HG02938 (cell line): Measurements from ENCODE around the gene ZNF407.

Experiments
- ATAC-seq: cut with Tn5 transposase; IDR thresholded peaks from one replicate; pipeline ENCODE4 v1.9.1; 2021; ENCODE audit warnings: mild to moderate bottlenecking, moderate library complexity; ENCODE audit not compliant: unreplicated experiment

The ZNF407 gene

GRCh38 chr18:75108579-75109318 lies 511.1 kb downstream of the ZNF407 start:
- ATAC-seq = no peak

- ATAC-seq = no peak
Measured at GRCh38 chr18:75109319-75109691, 511.6 kb downstream of the ZNF407 start.

- ATAC-seq = no peak
Measured at GRCh38 chr18:75109819-75110218, 512.1 kb downstream of the ZNF407 start.

- ATAC-seq = no peak
Measured at GRCh38 chr18:75110311-75110710, 512.6 kb downstream of the ZNF407 start.

GRCh38 chr18:75110846-75111415 lies 513.3 kb downstream of the ZNF407 start:
- no peak for ATAC-seq

GRCh38 chr18:75111760-75112159 lies 514.1 kb downstream of the ZNF407 start:
- ATAC-seq = no peak

- ATAC-seq = no peak
Measured at GRCh38 chr18:75112186-75113096, 514.8 kb downstream of the ZNF407 start.

- no peak for ATAC-seq
Measured at GRCh38 chr18:75113455-75113854, 515.8 kb downstream of the ZNF407 start.

- no peak for ATAC-seq
Measured at GRCh38 chr18:75114231-75114764, 516.6 kb downstream of the ZNF407 start.
